ENCODE data around the gene MACROH2A1. TPM values are rescaled to one million over a fixed set of nuclear protein-coding genes. Genes with fewer than 3 reads are reported as not detected.
"Not testable (repeated sequence)": the region's sequence is repeated elsewhere in the genome, so short reads cannot be mapped to it uniquely, and the experiment has no call there.

The MACROH2A1 gene
- total RNA-seq, 1 donor from 2014 or later: 190 TPM

DNA sequence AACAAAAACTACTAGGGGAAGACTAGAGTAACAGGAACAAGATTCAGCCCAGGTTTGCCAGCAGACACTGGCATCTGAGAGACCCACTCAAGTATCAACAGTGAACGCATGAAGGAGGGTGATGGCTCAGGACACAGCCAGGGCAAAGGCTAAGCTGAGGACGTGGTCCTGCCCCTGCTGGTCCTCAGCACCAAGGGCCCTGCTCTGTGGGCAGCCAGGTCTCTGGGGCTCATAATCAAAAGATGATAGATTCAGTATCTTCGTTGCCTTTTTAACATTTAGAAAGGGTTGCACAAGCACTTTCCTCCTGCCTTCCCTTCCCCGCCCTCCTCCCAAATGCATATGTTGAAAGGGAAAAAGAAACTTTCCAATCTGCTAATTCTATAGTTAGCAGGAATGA lies 31.5 kb downstream of the MACROH2A1 start:
- Histone ChIP-seq H3K27me3 (no peaks in the 10 kb centered on the region), H3K4me3 (no peak overlapping the region), H3K27ac (no peak overlapping the region), H3K9me3 (no peaks in the 10 kb centered on the region), H3K4me1 (peaks cover 19% of the 10 kb centered on the region), H3K36me3 (peaks cover 0 to 35% of the 10 kb centered on the region in 2 donors)
- peak in 1 of 2 donors; percentile 70 for DNase-seq (ENCODE audit: extremely low spot score in 2 of 2)
- intact Hi-C loops (cut with DNase I): no loop called here
- TF ChIP-seq POLR2A (IDR thresholded peaks at IDR 0.05) (no peak), POLR2AphosphoS5 (IDR thresholded peaks at IDR 0.05; ENCODE audit: insufficient read depth in 1 of 2, low read depth in 1 of 2) (no peak)
- TF ChIP-seq, protein P1, sequence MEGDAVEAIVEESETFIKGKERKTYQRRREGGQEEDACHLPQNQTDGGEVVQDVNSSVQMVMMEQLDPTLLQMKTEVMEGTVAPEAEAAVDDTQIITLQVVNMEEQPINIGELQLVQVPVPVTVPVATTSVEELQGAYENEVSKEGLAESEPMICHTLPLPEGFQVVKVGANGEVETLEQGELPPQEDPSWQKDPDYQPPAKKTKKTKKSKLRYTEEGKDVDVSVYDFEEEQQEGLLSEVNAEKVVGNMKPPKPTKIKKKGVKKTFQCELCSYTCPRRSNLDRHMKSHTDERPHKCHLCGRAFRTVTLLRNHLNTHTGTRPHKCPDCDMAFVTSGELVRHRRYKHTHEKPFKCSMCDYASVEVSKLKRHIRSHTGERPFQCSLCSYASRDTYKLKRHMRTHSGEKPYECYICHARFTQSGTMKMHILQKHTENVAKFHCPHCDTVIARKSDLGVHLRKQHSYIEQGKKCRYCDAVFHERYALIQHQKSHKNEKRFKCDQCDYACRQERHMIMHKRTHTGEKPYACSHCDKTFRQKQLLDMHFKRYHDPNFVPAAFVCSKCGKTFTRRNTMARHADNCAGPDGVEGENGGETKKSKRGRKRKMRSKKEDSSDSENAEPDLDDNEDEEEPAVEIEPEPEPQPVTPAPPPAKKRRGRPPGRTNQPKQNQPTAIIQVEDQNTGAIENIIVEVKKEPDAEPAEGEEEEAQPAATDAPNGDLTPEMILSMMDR (IDR thresholded peaks at IDR 0.05): no peak

DNA sequence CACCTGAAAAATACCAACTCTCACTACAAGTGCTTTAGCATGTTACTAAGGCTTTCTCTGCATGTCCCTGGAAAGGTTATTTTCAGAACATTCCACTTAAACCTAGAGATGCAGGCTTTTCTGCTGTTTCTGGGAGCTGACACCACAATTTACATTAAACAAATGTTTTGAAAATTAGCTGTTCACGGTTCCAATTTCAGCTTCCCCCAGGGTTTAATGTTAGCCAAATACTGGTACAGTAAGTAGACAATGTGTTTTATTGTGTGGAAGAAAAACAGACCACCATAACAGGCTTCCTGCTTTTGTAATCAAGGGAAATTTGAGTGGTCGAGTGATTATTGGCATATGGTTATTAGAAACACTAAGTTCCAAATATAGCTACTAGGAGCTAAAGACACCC lies 32.0 kb downstream of the MACROH2A1 start:
- H3K4me1 ChIP-seq: peaks cover 19% of the 10 kb centered on the region
- H3K27ac ChIP-seq: no peak overlapping the region
- H3K4me3 ChIP-seq: no peak overlapping the region
- no peaks in the 10 kb centered on the region for H3K9me3 ChIP-seq
- H3K27me3 ChIP-seq: no peaks in the 10 kb centered on the region
- intact Hi-C loops (cut with DNase I): no loop called here
- peaks cover 0 to 35% of the 10 kb centered on the region in 2 donors for H3K36me3 ChIP-seq
- DNase-seq (ENCODE audit: extremely low spot score in 2 of 2): no peak
- TF ChIP-seq, protein P1 (IDR thresholded peaks at IDR 0.05): no peak
- TF ChIP-seq POLR2AphosphoS5 (IDR thresholded peaks at IDR 0.05; ENCODE audit: insufficient read depth in 1 of 2, low read depth in 1 of 2): no peak
- no peak for TF ChIP-seq POLR2A (IDR thresholded peaks at IDR 0.05)

DNA sequence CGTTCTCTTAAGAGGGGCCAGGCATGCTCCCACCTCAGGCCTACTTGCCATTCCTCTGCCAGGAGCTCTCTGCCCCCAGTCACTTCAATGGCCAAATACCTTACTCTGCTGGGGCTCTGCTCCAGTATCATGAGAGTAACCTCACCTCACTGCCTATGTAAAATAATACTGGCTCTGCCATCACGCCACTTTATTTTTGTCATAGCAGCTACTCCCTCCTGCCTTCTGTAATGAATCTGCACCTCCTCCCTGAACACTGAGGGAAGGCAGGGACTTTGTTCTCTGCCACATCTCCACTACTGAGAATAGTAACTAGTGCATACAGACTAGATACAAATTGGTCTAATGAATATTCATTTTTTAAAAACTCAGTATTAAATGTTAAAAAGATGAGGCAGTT lies 33.8 kb downstream of the MACROH2A1 start:
- Histone ChIP-seq H3K4me3 (no peak overlapping the region), H3K4me1 (peaks cover 19% of the 10 kb centered on the region), H3K27me3 (no peaks in the 10 kb centered on the region), H3K27ac (no peak overlapping the region), H3K9me3 (no peaks in the 10 kb centered on the region), H3K36me3 (peaks cover 0 to 38% of the 10 kb centered on the region in 2 donors)
- TF ChIP-seq POLR2AphosphoS5 (IDR thresholded peaks at IDR 0.05; ENCODE audit: insufficient read depth in 1 of 2, low read depth in 1 of 2): no peak
- TF ChIP-seq POLR2A (IDR thresholded peaks at IDR 0.05): no peak
- TF ChIP-seq, protein P1 (IDR thresholded peaks at IDR 0.05): no peak
- intact Hi-C loops (cut with DNase I): no loop called here
- no peak for DNase-seq (ENCODE audit: extremely low spot score in 2 of 2)

DNA sequence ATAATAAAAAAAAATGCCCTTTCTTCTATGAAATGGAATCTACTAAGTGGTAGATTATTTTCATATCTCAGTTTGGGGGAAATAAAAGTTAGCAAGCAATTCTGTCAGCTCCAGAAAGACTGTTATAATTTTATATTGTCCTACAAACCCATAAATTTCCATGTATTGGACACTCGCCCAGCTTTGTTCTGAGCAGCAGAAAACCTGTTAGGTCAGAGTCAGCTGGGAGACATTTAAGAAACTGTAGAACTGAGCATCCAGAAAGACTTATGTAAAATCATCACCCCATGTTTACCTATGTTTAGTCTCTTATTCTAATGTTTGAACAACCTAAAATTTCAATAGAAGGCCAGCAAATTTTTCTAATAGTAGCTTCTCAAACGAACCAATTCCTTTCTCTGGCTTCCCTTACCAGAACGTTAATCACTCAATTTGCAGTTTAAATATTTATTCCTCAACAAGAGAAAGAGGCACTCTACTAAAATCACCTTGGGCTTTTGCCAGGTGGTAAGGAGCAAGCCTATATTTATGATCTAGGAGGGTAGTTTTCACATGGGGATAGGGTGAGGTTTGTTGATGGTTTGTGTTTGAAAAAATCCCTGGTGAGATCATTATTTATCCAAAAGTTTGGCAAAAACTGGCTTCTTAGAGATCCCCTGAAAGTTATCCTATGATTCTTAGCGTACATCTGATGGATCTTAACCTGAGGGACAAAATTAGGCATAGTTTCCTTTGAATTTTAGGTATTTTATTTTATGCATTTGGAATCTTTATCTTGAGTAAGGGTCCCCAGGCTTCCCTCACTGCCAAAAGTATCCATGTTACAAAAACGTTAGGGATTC lies 34.4 kb downstream of the MACROH2A1 start:
- Histone ChIP-seq H3K27me3 (no peaks in the 10 kb centered on the region), H3K36me3 (peaks cover 0 to 40% of the 10 kb centered on the region in 2 donors), H3K27ac (no peak overlapping the region), H3K9me3 (no peaks in the 10 kb centered on the region), H3K4me3 (no peak overlapping the region), H3K4me1 (peaks cover 19% of the 10 kb centered on the region)
- no peak for TF ChIP-seq POLR2AphosphoS5 (IDR thresholded peaks at IDR 0.05; ENCODE audit: insufficient read depth in 1 of 2, low read depth in 1 of 2)
- TF ChIP-seq POLR2A (IDR thresholded peaks at IDR 0.05): no peak
- TF ChIP-seq, protein P1 (IDR thresholded peaks at IDR 0.05): no peak
- DNase-seq (ENCODE audit: extremely low spot score in 2 of 2): no peak
- intact Hi-C loops (cut with DNase I): no loop called here

DNA sequence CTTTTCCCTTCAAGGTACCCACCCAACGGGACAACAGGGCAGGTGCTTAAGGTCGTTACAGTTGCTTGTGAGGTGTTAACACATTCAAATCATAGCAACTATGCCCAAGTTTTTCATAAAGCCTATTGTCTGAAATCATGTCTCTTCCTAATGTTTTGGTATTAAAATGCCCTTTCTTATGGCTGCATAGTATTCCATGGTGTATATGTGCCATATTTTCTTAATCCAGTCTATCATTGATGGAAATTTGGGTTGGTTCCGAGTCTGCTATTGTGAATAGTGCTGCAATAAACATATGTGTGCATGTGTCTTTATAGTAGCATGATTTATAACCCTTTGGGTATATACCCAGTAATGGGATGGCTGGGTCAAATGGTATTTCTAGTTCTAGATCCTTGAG lies 35.7 kb downstream of the MACROH2A1 start:
- H3K4me3 ChIP-seq; H3K27ac ChIP-seq; H3K27me3 ChIP-seq; H3K9me3 ChIP-seq; intact Hi-C loops (cut with DNase I); DNase-seq (ENCODE audit: extremely low spot score in 2 of 2): not testable (repeated sequence)
- H3K36me3 ChIP-seq: peaks cover 0 to 27% of the 10 kb centered on the region in 2 donors
- H3K4me1 ChIP-seq: peaks cover 19% of the 10 kb centered on the region

Measured in vagina (tissue), 2 donors.